HepG2 (cell line): ENCODE data around the gene HEATR1. TPM values are rescaled to one million over a fixed set of nuclear protein-coding genes. Genes with fewer than 3 reads are reported as not detected.
A peak's percentile ranks its signal among the peaks of the same experiment; 100 is the strongest.

Experiments used
- ARNT ChIP-seq: fragments of 450-650 bp; IDR thresholded peaks from 2 replicates; pipeline ENCODE4 v1.6.1; 2017
- CBX1 ChIP-seq: IDR thresholded peaks from one replicate; pipeline ENCODE4 v1.6.1; 2016; ENCODE audit warnings: antibody characterized with exemption, low read depth
- DMAP1 ChIP-seq: IDR thresholded peaks from 2 replicates; pipeline ENCODE4 v1.6.1; 2016
- DMTF1 ChIP-seq: sonication (generic); formaldehyde crosslinking; IDR thresholded peaks from 2 replicates; pipeline ENCODE4 v1.4.0; 2020; ENCODE audit warnings: mild to moderate bottlenecking, missing genetic modification reagents
- FOSL2 ChIP-seq: sonication (generic); formaldehyde crosslinking; IDR thresholded peaks from 2 replicates; pipeline ENCODE4 v1.4.0; 2020; ENCODE audit warnings: missing genetic modification reagents
- FOXK1 ChIP-seq: sonication (generic); formaldehyde crosslinking; IDR thresholded peaks from 2 replicates; pipeline ENCODE4 v1.4.0; 2020; ENCODE audit warnings: low read depth, missing genetic modification reagents, borderline replicate concordance
- GATAD1 ChIP-seq: IDR thresholded peaks from 2 replicates; pipeline ENCODE4 v1.6.1; 2016; ENCODE audit warnings: missing genetic modification reagents, missing compliant biosample characterization
- HES4 ChIP-seq: sonication (generic); formaldehyde crosslinking; IDR thresholded peaks from 2 replicates; pipeline ENCODE4 v1.9.0; 2021; ENCODE audit warnings: mild to moderate bottlenecking, missing genetic modification reagents, borderline replicate concordance
- HNRNPH1 ChIP-seq: fragments of 200-400 bp; formaldehyde crosslinking; optimal IDR thresholded peaks from 2 replicates; pipeline ENCODE3; 2017; ENCODE audit warnings: mild to moderate bottlenecking, low read depth, low read length
- KDM4B ChIP-seq: sonication (generic); formaldehyde crosslinking; IDR thresholded peaks from 2 replicates; pipeline ENCODE4 v1.4.0; 2020; ENCODE audit warnings: missing genetic modification reagents
- MYC ChIP-seq: sonication (generic); formaldehyde crosslinking; IDR thresholded peaks from 2 replicates; pipeline ENCODE4 v1.9.0; 2021; ENCODE audit warnings: missing genetic modification reagents, borderline replicate concordance
- PAX8 ChIP-seq: sonication (generic); formaldehyde crosslinking; IDR thresholded peaks from 2 replicates; pipeline ENCODE4 v1.8.0; 2022; ENCODE audit warnings: mild to moderate bottlenecking, missing genetic modification reagents, borderline replicate concordance
- RFX3 ChIP-seq: IDR thresholded peaks from 2 replicates; pipeline ENCODE4 v1.6.1; 2016; ENCODE audit warnings: missing biosample characterization, missing genetic modification reagents
- SNAPC4 ChIP-seq: sonication (generic); formaldehyde crosslinking; IDR thresholded peaks from 2 replicates; pipeline ENCODE4 v1.4.0; 2020; ENCODE audit warnings: mild to moderate bottlenecking, missing genetic modification reagents
- TCF12 ChIP-seq, 2 experiments: fragments of 450-650 bp in 1 of 2; sonication (generic) in 1 of 2; formaldehyde crosslinking in 1 of 2; IDR thresholded peaks; 2 replicates each; pipeline versions ENCODE4 v1.6.1 to v1.8.0; 2017 to 2022; ENCODE audit warnings: antibody characterized with exemption in 1 of 2, mild to moderate bottlenecking in 1 of 2, missing genetic modification reagents in 1 of 2, moderate library complexity in 1 of 2
- ZEB1 ChIP-seq: IDR thresholded peaks from 2 replicates; pipeline ENCODE4 v1.6.1; 2012; ENCODE audit warnings: mild to moderate bottlenecking, low read depth, inconsistent platforms; ENCODE audit not compliant: insufficient replicate concordance
- ZFP36 ChIP-seq: fragments of 150-350 bp; IDR thresholded peaks from 2 replicates; pipeline ENCODE4 v1.6.1; 2018; ENCODE audit warnings: borderline replicate concordance, low read length, low read depth; ENCODE audit not compliant: partially characterized antibody
- ZNF20 ChIP-seq: sonication (generic); formaldehyde crosslinking; IDR thresholded peaks from 2 replicates; pipeline ENCODE4 v1.4.0; 2020; ENCODE audit warnings: mild to moderate bottlenecking, moderate library complexity, missing genetic modification reagents
- ZNF557 ChIP-seq: sonication (generic); formaldehyde crosslinking; IDR thresholded peaks from 2 replicates; pipeline ENCODE4 v1.4.0; 2020; ENCODE audit warnings: missing genetic modification reagents
- ZSCAN21 ChIP-seq: sonication (generic); formaldehyde crosslinking; IDR thresholded peaks from 2 replicates; pipeline ENCODE4 v1.8.0; 2022; ENCODE audit warnings: mild to moderate bottlenecking, missing genetic modification reagents, moderate library complexity, borderline replicate concordance
- polyA plus RNA-seq, 8 experiments: library from polyadenylated mRNA; depleted of rRNA in 3 of 8; stranded (reverse) in 7 of 8; unstranded in 1 of 8; fragments of >200 nt; fragmentation: Illumina TruSeq in 4 of 8; extraction: Trizol in 4 of 8; gene quantifications; 2 replicates each; pipeline versions ENCODE4 v1.2.1 to v1.2.3, GENCODE V29; 2011 to 2016; ENCODE audit warnings: low read depth in 4 of 8, missing spikeins in 1 of 8, mixed read lengths in 1 of 8; ENCODE audit not compliant: insufficient read depth in 1 of 8
- total RNA-seq, 5 experiments: library from RNA; depleted of rRNA; stranded (reverse); fragments of >200 nt; fragmentation: Illumina TruSeq; extraction: Trizol; gene quantifications; 2 replicates each; pipeline ENCODE4 v1.2.3, GENCODE V29; 2016; ENCODE audit warnings: low read depth in 1 of 5
- TF ChIP-seq, protein P1 (sequence below): sonication (generic); formaldehyde crosslinking; IDR thresholded peaks from 2 replicates; pipeline ENCODE4 v1.8.1; 2022; ENCODE audit warnings: mild to moderate bottlenecking, missing genetic modification reagents

The HEATR1 gene
- total and polyA plus RNA-seq, 2 of the 13 experiments (the other 11 are each of a cell fraction or from before 2014, with no cell fraction given) = 10.2 to 45.8 TPM

DNA sequence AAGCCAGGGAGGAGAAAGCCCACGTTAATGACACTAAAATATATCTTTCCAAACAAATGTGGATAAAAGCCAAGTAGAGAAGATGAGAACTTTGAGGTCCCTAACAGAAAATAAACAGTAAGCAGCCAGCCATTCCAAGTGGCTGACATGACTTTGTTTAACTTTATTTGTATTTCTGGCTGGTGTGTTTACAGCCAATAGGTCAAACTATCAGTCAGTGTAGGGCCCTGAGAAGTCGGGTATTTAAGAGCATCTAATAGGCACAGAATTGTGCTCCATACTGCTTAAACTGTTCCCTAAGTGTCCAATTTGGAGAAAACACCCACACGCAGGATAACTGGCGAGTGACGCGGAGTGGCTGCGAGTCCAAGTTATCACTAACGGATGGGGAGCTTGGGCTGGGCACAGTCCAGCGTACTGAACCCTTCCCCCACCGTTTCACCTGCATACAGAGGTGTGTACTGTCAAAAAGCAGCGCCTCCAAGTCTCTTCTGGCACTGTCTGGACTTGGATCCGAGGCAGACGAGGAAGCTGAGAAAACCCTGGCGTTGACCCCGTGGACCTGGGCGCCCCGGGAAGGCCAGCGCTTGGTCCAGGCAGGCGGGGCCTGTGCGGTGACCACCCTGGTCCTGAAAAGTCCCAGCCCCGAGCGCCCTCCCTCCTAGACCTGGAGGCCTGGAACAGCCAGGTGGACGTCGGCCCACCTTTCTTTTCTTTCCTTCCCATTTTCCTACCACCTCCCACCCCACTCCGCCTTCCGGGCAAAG lies 81.2 kb downstream of the HEATR1 start (continued):
- peak; percentile 29; the same call in 1 of the 2 replicates for TF ChIP-seq ZNF20 (CRISPR knock-in tag)
- peak; percentile 84 for TF ChIP-seq PAX8 (CRISPR knock-in tag)
- TF ChIP-seq DMTF1 (CRISPR knock-in tag) = no peak
- TF ChIP-seq FOSL2 (CRISPR knock-in tag) = peak; percentile 32; the same call in 1 of the 2 replicates
- TF ChIP-seq SNAPC4 (CRISPR knock-in tag) = no peak; the same call in 1 of the 2 replicates
- 0 out of 2 replicates have a peak, but pooled peaks have one; percentile 55 for TF ChIP-seq FOXK1
- TF ChIP-seq KDM4B = no peak
- TF ChIP-seq, protein P1, sequence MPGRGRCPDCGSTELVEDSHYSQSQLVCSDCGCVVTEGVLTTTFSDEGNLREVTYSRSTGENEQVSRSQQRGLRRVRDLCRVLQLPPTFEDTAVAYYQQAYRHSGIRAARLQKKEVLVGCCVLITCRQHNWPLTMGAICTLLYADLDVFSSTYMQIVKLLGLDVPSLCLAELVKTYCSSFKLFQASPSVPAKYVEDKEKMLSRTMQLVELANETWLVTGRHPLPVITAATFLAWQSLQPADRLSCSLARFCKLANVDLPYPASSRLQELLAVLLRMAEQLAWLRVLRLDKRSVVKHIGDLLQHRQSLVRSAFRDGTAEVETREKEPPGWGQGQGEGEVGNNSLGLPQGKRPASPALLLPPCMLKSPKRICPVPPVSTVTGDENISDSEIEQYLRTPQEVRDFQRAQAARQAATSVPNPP (CRISPR knock-in tag) = no peak; the same call in 1 of the 2 replicates
- TF ChIP-seq ZSCAN21 = no peak
- no peak for TF ChIP-seq RFX3
- TF ChIP-seq CBX1 = no peak
- TF ChIP-seq MYC (CRISPR knock-in tag) = no peak
- 0 out of 2 replicates have a peak, but pooled peaks have one; percentile 2 for TF ChIP-seq ZNF557 (CRISPR knock-in tag)
- TF ChIP-seq HNRNPH1 = no peak
- TF ChIP-seq GATAD1 = no peak
- no peak for TF ChIP-seq DMAP1 (CRISPR knock-in tag)
- TF ChIP-seq ZEB1 = peak; percentile 75
- no peak for TF ChIP-seq TCF12 (IDR thresholded peaks at IDR 0.05)
- no peak for TF ChIP-seq TCF12 (CRISPR knock-in tag; IDR thresholded peaks at IDR 0.05)
- TF ChIP-seq ZFP36 = no peak
- TF ChIP-seq ARNT = no peak
- peak; percentile 60 for TF ChIP-seq HES4 (CRISPR knock-in tag)
